Progenitor cell of endocrine pancreas (in vitro differentiated cells): ENCODE results near the gene SHE. TPM values are rescaled to one million over a fixed set of nuclear protein-coding genes. Genes with fewer than 3 reads are reported as not detected.

ENCODE experiments used
- DNase-seq: peaks from one replicate; pipeline ENCODE4 v3.0.0; 2021; ENCODE audit warnings: low spot score; ENCODE audit not compliant: unreplicated experiment
- H3K27ac Mint-ChIP-seq: 2 replicates; pipeline ENCODE4 v1.8.0; 2021; ENCODE audit warnings: mild to moderate bottlenecking, moderate library complexity, mixed read lengths
- H3K27me3 Mint-ChIP-seq: 2 replicates; pipeline ENCODE4 v1.8.0; 2021; ENCODE audit warnings: mixed read lengths
- H3K36me3 Mint-ChIP-seq: 2 replicates; pipeline ENCODE4 v1.8.0; 2022; ENCODE audit warnings: mixed read lengths; ENCODE audit not compliant: insufficient read depth
- H3K4me1 Mint-ChIP-seq: 2 replicates; pipeline ENCODE4 v1.8.0; 2021; ENCODE audit warnings: low read depth, mixed read lengths
- H3K4me3 Mint-ChIP-seq: 2 replicates; pipeline ENCODE4 v1.8.0; 2021; ENCODE audit warnings: low read depth, mild to moderate bottlenecking, moderate library complexity, mixed read lengths
- H3K9me3 Mint-ChIP-seq: 2 replicates; pipeline ENCODE4 v1.8.0; 2021; ENCODE audit warnings: low read depth, mixed read lengths
- total RNA-seq: library from RNA; stranded (reverse); gene quantifications from 2 replicates; pipeline ENCODE4 v1.2.1, GENCODE V29; 2021
- TF ChIP-seq, protein P1 (sequence below): fragments of 200-600 bp; sonication (generic); IDR thresholded peaks from one replicate; pipeline ENCODE4 v1.5.0; 2021; ENCODE audit warnings: antibody characterized with exemption, mild to moderate bottlenecking; ENCODE audit not compliant: unreplicated experiment

SHE gene
- total RNA-seq, 1 donor from 2014 or later, result not detected

DNA sequence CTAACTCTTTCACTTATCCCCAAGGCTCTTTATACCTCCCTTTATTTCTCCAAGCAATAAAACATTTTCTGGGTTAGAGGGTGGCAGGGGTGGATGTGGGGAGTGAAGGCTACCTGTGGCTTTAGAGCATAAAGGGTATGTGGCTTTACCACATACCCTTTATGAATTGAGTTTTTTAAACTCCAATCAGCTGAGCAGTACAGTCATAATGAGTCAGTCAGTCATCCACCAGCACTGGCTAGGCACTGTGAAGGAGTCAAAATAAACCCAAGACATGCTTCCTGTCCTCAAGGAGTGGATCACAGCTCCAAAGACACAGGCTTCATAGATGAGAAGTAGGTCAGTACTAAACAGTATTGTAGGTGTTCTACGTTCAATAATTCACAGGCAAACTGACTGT lies 2.8 kb downstream of the SHE start:
- H3K4me3 Mint-ChIP-seq, result no peak overlapping the region
- peaks cover 49% of the 10 kb centered on the region for H3K27me3 Mint-ChIP-seq
- no peaks in the 10 kb centered on the region for H3K36me3 Mint-ChIP-seq
- TF ChIP-seq, protein P1, sequence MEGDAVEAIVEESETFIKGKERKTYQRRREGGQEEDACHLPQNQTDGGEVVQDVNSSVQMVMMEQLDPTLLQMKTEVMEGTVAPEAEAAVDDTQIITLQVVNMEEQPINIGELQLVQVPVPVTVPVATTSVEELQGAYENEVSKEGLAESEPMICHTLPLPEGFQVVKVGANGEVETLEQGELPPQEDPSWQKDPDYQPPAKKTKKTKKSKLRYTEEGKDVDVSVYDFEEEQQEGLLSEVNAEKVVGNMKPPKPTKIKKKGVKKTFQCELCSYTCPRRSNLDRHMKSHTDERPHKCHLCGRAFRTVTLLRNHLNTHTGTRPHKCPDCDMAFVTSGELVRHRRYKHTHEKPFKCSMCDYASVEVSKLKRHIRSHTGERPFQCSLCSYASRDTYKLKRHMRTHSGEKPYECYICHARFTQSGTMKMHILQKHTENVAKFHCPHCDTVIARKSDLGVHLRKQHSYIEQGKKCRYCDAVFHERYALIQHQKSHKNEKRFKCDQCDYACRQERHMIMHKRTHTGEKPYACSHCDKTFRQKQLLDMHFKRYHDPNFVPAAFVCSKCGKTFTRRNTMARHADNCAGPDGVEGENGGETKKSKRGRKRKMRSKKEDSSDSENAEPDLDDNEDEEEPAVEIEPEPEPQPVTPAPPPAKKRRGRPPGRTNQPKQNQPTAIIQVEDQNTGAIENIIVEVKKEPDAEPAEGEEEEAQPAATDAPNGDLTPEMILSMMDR, result no peak
- DNase-seq, result no peak
- no peak overlapping the region for H3K27ac Mint-ChIP-seq
- H3K9me3 Mint-ChIP-seq, result no peaks in the 10 kb centered on the region
- H3K4me1 Mint-ChIP-seq, result peaks cover 6% of the 10 kb centered on the region

DNA sequence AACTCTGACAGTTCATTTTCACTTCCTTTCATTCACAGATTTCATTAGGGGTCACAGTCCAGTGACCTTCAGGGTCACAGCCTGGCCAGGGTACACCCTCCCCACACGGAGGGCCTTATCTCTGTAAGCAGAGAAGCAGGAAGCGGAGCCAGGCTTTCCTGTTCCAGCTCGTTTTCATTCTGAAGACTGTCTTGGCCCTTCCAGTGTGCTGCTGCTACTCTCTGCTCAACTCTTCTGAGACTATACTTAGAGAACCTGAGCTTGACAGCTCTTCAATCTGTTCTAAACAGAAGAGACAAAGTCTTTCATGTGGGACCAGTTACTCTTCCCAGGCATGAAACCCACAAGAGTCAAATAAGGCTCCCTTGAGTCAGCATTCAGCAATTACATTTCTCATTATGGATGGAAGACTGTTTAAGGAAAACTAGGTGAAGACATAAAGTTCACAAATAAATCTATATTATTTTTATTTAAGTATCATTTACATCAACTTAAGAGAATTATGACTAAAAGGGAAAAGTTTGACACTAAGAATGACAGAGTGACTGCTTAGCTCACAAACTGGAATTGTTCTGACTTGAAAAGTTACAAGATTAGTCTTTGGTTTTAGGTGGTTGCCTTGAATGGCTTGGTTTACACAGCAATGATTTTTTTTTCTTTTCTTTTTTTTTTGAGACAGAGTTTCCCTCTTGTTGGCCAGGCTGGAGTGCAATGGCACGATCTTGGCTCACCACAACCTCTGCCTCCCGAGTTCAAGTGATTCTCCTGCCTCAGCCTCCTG lies 5.0 kb downstream of the SHE start:
- Mint-ChIP-seq H3K36me3 (no peaks in the 10 kb centered on the region), H3K27ac (peak overlapping the region; percentile 53), H3K27me3 (peaks cover 37% of the 10 kb centered on the region), H3K4me3 (no peak overlapping the region), H3K4me1 (peaks cover 8% of the 10 kb centered on the region), H3K9me3 (no peaks in the 10 kb centered on the region)
- TF ChIP-seq, protein P1, result no peak
- no peak for DNase-seq

DNA sequence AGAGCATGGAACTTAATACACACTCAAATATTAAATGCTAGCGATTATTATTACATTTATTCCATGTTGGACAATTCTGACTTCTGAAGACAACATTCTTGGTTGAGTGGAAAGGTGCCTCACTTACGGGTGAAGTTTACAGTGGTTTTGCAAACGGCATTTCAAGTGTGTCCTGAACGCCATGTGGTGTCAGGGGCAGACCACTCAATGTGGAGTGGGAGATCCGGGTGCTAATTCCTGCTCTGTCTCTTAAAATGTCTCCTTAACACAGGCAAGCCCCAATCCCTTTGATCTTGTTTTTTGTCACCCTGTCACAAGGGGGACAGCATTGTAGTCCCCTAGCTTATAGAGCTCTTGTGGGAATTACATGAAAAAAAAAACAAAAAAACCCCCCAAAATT lies 5.8 kb downstream of the SHE start:
- Mint-ChIP-seq H3K36me3 (no peaks in the 10 kb centered on the region), H3K27me3 (peaks cover 43% of the 10 kb centered on the region), H3K27ac (no peak overlapping the region), H3K9me3 (no peaks in the 10 kb centered on the region), H3K4me1 (peaks cover 8% of the 10 kb centered on the region), H3K4me3 (no peak overlapping the region)
- TF ChIP-seq, protein P1, result no peak
- no peak for DNase-seq

DNA sequence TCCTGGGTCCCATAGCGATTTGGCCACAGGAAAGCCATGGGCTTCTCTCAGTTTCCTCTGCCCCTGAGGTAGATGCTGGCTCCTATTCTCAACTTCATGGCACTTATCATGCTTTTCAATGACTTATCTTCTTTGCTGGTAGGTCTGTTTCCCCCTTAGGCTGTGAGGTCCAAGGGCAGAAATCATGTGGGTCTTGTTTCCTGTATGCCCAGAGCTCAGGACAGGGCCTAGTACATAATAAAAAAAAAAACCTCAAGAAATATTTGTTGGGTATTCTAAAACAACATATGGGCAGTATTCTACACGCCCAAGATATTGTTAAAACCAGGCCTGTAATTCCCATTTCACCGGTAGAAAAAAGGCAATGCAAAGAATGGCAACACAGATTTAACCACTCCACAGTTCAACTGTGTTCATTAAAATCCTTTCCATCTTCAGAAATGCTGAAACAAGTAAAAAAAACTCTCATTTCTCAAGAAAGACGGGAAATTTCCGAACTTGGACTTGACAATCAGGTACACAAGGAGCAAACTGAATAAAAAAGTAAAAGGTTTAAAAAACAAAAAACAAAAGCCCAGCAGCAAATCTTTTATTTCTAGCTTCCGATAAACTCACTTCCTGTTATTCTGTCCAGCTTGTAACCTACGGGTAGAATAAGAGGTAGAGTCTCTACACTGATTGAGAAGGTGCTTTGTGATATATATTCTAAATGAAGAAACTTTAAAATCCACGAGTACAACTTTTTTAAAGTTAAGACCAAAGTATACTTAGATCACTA lies 6.5 kb downstream of the SHE start:
- no peak for DNase-seq
- no peaks in the 10 kb centered on the region for H3K9me3 Mint-ChIP-seq
- H3K36me3 Mint-ChIP-seq, result no peaks in the 10 kb centered on the region
- peaks cover 43% of the 10 kb centered on the region for H3K27me3 Mint-ChIP-seq
- H3K27ac Mint-ChIP-seq, result no peak overlapping the region
- peaks cover 6% of the 10 kb centered on the region for H3K4me1 Mint-ChIP-seq
- TF ChIP-seq, protein P1, result no peak
- no peak overlapping the region for H3K4me3 Mint-ChIP-seq

DNA sequence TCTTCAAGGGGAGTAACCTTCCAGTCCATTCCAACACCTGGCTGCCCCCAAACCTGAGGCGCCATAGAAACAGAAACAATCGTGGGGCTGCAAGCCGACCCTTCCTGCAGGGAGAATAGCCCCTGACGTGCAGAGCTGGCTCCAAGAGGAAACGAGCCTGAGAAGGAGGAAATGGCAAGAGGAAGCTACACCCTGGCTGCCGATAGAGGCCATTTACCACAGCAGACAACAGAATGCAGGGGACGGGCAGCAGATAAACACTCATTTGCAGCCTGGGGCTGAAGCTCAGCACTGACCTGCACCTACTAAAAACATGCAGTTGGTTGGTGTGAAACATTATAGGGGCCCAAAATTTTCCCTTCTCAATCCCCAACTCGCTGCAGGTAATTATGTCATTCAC lies 8.9 kb downstream of the SHE start:
- Mint-ChIP-seq H3K9me3 (no peaks in the 10 kb centered on the region), H3K36me3 (no peaks in the 10 kb centered on the region), H3K4me3 (no peak overlapping the region), H3K27me3 (peaks cover 41% of the 10 kb centered on the region), H3K4me1 (peaks cover 6% of the 10 kb centered on the region), H3K27ac (no peak overlapping the region)
- TF ChIP-seq, protein P1, result no peak
- no peak for DNase-seq
